ENCODE results near the gene NLGN1. TPM values are rescaled to one million over a fixed set of nuclear protein-coding genes. Genes with fewer than 3 reads are reported as not detected.

The NLGN1 gene
- total and polyA plus RNA-seq, 2 experiments from 2014 or later: 5.3 to 10.9 TPM

DNA sequence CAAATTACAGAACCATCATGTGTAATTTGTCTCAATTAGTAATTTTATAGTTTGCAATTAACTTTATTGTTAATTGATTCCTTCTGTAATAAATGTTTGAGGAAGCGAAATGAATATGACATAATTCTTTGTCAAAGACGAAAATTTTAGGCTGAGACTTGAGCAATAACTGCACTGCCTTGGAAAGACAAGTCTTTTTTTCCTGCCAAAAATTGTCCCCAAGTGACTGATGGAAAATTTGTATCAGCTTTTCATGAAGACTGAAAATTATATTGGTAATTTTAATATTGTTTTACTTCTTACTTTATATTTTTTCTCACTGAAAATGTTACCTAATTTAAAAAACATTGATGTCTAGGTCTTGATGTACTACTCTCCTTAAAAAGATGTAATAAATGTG is 622.6 kb downstream of the NLGN1 start:
- no peak overlapping the region for H3K4me3 ChIP-seq
- no peaks in the 10 kb centered on the region for H3K4me1 ChIP-seq (ENCODE audit: low read depth)
- no peaks in the 10 kb centered on the region for H3K9me3 ChIP-seq (ENCODE audit: low read depth)
- H3K27me3 ChIP-seq: no peaks in the 10 kb centered on the region
- TF ChIP-seq, protein P1, sequence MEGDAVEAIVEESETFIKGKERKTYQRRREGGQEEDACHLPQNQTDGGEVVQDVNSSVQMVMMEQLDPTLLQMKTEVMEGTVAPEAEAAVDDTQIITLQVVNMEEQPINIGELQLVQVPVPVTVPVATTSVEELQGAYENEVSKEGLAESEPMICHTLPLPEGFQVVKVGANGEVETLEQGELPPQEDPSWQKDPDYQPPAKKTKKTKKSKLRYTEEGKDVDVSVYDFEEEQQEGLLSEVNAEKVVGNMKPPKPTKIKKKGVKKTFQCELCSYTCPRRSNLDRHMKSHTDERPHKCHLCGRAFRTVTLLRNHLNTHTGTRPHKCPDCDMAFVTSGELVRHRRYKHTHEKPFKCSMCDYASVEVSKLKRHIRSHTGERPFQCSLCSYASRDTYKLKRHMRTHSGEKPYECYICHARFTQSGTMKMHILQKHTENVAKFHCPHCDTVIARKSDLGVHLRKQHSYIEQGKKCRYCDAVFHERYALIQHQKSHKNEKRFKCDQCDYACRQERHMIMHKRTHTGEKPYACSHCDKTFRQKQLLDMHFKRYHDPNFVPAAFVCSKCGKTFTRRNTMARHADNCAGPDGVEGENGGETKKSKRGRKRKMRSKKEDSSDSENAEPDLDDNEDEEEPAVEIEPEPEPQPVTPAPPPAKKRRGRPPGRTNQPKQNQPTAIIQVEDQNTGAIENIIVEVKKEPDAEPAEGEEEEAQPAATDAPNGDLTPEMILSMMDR (IDR thresholded peaks at IDR 0.05; ENCODE audit: low read depth, low read length): no peak
- no peaks in the 10 kb centered on the region for H3K36me3 ChIP-seq
- DNase-seq (ENCODE audit: low read depth in 1 of 2, low spot score in 1 of 2): no peak
- H3K27ac ChIP-seq: no peak overlapping the region

DNA sequence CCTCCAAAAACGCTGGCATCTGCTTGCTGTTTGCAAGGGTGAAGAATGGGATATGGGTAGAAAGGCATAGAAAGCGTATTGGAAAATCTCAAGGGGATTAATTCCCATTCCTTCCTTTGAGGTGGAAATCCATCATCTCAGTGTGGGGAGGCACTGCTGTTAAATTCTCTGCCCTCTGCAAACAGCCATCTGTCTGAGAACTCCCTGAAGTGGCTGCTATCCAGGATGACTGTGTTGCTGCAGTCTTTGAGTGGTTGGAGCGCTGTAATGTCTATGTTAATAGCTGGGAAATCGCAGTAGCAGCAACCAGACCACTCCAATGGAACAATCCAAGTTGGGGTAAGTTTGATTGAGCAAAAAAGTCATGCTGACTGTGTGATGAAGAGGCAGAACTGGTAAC is 625.9 kb downstream of the NLGN1 start:
- no peaks in the 10 kb centered on the region for H3K27me3 ChIP-seq
- H3K36me3 ChIP-seq: no peaks in the 10 kb centered on the region
- peak in 1 of 2 donors; percentile 45 for DNase-seq (ENCODE audit: low read depth in 1 of 2, low spot score in 1 of 2)
- H3K9me3 ChIP-seq (ENCODE audit: low read depth): no peaks in the 10 kb centered on the region
- H3K4me3 ChIP-seq: no peak overlapping the region
- H3K4me1 ChIP-seq (ENCODE audit: low read depth): no peaks in the 10 kb centered on the region
- no peak overlapping the region for H3K27ac ChIP-seq
- TF ChIP-seq, protein P1 (IDR thresholded peaks at IDR 0.05; ENCODE audit: low read depth, low read length): no peak

DNA sequence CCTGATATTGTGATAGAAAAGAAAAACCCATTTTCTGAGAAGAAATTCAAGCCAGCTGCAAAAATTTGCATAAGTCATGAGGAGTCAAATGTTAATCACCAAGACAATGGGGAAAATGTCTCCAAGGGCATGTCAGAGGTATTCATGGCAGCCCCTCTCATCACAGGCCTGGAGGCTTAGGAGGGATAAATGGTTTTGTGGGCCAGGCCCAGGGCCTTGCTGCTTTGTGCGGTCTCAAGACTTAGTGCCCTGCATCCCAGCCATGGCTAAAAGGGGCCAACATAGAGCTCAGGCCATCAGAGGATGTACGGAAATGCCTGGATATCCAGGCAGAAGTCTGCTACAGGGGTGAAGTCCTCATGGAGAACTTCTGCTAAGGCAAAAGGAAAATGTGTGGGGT is 631.1 kb downstream of the NLGN1 start:
- Histone ChIP-seq H3K4me1 (ENCODE audit: low read depth) (no peaks in the 10 kb centered on the region), H3K27me3 (no peaks in the 10 kb centered on the region), H3K27ac (no peak overlapping the region), H3K36me3 (no peaks in the 10 kb centered on the region), H3K4me3 (no peak overlapping the region), H3K9me3 (ENCODE audit: low read depth) (no peaks in the 10 kb centered on the region)
- DNase-seq (ENCODE audit: low read depth in 1 of 2, low spot score in 1 of 2): no peak
- TF ChIP-seq, protein P1 (IDR thresholded peaks at IDR 0.05; ENCODE audit: low read depth, low read length): no peak

DNA sequence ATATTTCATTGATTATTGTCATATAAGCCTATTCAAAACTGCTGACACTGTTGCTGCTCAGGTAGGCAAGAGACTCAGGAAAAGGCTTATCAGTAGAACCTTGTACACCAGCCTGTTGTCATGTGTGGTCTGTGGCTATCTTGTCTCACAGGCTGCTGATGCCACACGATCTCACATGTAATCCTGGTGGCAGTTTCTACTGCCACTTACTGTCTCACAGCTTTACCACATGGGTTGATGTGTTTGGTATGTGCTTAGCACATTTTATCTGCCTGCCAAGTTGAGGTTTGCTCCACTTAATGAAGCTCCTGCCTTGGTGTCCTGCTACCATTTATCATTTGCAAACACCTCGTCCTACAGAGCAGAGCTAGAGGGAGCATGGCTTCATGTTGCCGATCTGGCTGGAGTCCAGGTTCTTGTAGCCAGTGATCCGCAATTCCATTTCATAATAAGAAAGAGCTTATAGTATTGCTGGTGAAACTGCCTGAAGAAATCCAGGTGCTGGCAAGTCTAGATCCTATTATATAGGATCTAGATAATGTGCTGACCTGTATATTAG is 637.9 kb downstream of the NLGN1 start:
- TF ChIP-seq, protein P1 (IDR thresholded peaks at IDR 0.05; ENCODE audit: low read depth, low read length): no peak
- Histone ChIP-seq H3K4me1 (ENCODE audit: low read depth) (no peaks in the 10 kb centered on the region), H3K27ac (no peak overlapping the region), H3K36me3 (no peaks in the 10 kb centered on the region), H3K27me3 (no peaks in the 10 kb centered on the region), H3K4me3 (no peak overlapping the region), H3K9me3 (ENCODE audit: low read depth) (no peaks in the 10 kb centered on the region)
- peak; percentile 5 to 14 for DNase-seq (ENCODE audit: low read depth in 1 of 2, low spot score in 1 of 2)

DNA sequence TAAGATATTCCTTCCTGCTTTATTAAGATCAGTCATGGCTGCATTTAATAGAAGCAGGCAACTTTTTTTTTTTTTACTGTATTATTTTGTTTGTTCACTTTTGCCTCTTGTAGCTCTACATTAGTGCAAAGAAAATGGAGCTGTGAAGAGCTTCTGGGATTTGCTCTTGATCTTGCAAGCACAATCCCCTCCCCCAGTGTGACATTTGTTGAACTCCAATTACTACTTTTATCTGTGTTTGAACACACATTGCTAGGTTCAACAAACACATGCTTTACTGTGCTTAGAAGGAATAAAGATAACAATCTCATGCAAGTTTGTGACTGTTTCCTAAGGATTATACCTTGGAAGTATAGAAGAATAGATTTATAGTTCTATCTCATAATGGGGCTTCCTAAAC is 648.8 kb downstream of the NLGN1 start:
- Histone ChIP-seq H3K27me3 (no peaks in the 10 kb centered on the region), H3K4me3 (no peak overlapping the region), H3K9me3 (ENCODE audit: low read depth) (no peaks in the 10 kb centered on the region), H3K4me1 (ENCODE audit: low read depth) (peaks cover 7% of the 10 kb centered on the region), H3K36me3 (no peaks in the 10 kb centered on the region), H3K27ac (no peak overlapping the region)
- TF ChIP-seq, protein P1 (IDR thresholded peaks at IDR 0.05; ENCODE audit: low read depth, low read length): no peak
- peak in 1 of 2 donors; percentile 6 for DNase-seq (ENCODE audit: low read depth in 1 of 2, low spot score in 1 of 2)

All from cardiac muscle cell (in vitro differentiated cells and primary cell).